GM12892 (cell line): ENCODE measurements around the gene FOXC1.

ENCODE experiments used
- DNase-seq: peaks from one replicate; pipeline ENCODE4 v3.0.0; 2011; ENCODE audit not compliant: insufficient read length
- FAIRE-seq: peaks from 2 replicates; lab custom pipeline; 2011; peaks lifted over from hg19 to GRCh38; lab: Jason Lieb, UNC
- POLR2A ChIP-seq: IDR thresholded peaks from 2 replicates; pipeline ENCODE4 v1.6.1; 2011; ENCODE audit warnings: low read depth, low read length, control low read depth
- POLR2AphosphoS5 ChIP-seq: IDR thresholded peaks from 2 replicates; pipeline ENCODE4 v1.6.1; 2011; ENCODE audit warnings: low read depth, low read length, control low read depth
- TAF1 ChIP-seq: IDR thresholded peaks from 2 replicates; pipeline ENCODE4 v1.6.1; 2011; ENCODE audit warnings: low read depth, mild to moderate bottlenecking, control low read depth, low read length, borderline replicate concordance

The FOXC1 gene

DNA sequence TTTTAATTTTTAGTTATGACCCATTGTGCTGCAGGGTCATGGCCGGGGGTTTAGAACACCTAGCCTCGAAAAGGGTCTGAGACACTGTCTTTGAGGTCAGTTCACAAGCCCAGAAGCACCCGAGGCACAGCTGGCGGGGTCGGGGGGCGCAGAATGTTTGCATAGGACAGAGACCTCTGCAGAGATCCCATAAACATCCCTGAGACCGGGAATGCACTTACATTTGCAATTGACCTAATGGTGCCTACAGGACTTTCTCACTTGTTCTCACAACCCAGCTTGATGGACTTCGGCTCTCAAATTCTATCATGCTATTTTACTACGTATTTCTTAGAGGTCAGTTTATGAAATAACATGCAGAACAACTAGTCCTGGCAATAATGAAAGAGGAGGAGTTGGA lies 33.5 kb upstream of the FOXC1 start:
- DNase-seq: no peak
- no peak for FAIRE-seq
- TF ChIP-seq POLR2A (no peak), POLR2AphosphoS5 (no peak), TAF1 (no peak)

GRCh38 chr6:1576711-1577110 lies 33.0 kb upstream of the FOXC1 start:
- FAIRE-seq (no peak), DNase-seq (no peak)
- TF ChIP-seq TAF1 (no peak), POLR2A (no peak), POLR2AphosphoS5 (no peak)

- TF ChIP-seq POLR2A (no peak), TAF1 (no peak), POLR2AphosphoS5 (no peak)
- DNase-seq (no peak), FAIRE-seq (no peak)
Measured at GRCh38 chr6:1577146-1577680, 32.5 kb upstream of the FOXC1 start.

DNA sequence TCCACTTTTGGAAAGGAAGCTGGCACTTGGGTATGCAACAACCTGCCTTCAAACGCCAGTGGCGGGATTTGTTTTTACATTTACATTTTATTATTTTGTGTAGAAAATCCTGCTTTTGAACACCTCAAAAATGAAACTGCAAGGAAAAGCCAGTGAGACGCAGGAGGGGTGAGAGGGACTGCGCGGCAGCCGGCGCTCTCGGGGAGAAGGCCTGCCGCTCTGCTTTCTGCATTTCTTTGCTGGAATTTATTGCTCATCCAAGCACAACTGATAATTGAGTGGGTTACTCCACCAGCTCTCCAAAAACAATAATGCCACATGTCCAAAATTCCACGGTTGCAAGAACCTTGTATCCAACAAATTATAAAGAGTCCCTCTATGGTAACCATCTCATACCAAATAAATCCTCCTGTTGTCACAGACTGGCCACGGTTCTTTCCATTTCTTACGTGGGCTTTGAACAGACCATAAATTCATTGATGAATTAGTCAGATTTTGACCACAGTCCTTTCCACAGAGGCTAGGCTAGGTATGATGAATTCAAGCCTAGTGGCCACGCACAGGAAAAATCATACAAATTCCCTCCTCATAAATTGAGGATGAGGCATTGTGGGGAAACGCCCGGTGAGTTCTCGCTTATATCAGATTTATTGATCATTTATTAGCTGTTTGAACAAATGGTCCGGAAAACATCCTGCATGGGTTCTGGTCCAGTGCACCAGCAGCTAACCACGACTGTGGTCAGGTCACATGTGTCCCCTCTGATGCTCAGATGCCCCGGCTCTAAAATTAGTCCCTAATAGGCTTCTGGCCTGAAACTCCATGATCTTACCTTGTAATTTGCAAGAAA lies 31.6 kb upstream of the FOXC1 start:
- FAIRE-seq: no peak
- TF ChIP-seq TAF1 (no peak), POLR2AphosphoS5 (no peak), POLR2A (no peak)
- no peak for DNase-seq

- FAIRE-seq (no peak), DNase-seq (no peak)
- no peak for TF ChIP-seq TAF1
- TF ChIP-seq POLR2AphosphoS5: no peak
- TF ChIP-seq POLR2A: no peak
Measured at GRCh38 chr6:1579096-1579495, 30.6 kb upstream of the FOXC1 start.

GRCh38 chr6:1580109-1580508 lies 29.6 kb upstream of the FOXC1 start:
- DNase-seq: no peak
- FAIRE-seq: no peak

GRCh38 chr6:1580585-1580984 lies 29.1 kb upstream of the FOXC1 start:
- TF ChIP-seq POLR2A: no peak
- TF ChIP-seq TAF1: no peak
- TF ChIP-seq POLR2AphosphoS5: no peak
- FAIRE-seq (no peak), DNase-seq (no peak)

More at GRCh38 chr6:1580109-1580508, 29.6 kb upstream of the FOXC1 start:
- TF ChIP-seq POLR2AphosphoS5: no peak
- TF ChIP-seq POLR2A: no peak
- no peak for TF ChIP-seq TAF1

- DNase-seq (no peak), FAIRE-seq (no peak)
- TF ChIP-seq TAF1 (no peak), POLR2AphosphoS5 (no peak), POLR2A (no peak)
Measured at GRCh38 chr6:1581120-1581991, 28.4 kb upstream of the FOXC1 start.

GRCh38 chr6:1584146-1584545 lies 25.6 kb upstream of the FOXC1 start:
- DNase-seq (no peak), FAIRE-seq (no peak)
- no peak for TF ChIP-seq TAF1
- no peak for TF ChIP-seq POLR2AphosphoS5
- TF ChIP-seq POLR2A: no peak

GRCh38 chr6:1584996-1585668 lies 24.6 kb upstream of the FOXC1 start:
- DNase-seq: no peak
- no peak for FAIRE-seq
- TF ChIP-seq POLR2AphosphoS5: no peak
- no peak for TF ChIP-seq TAF1
- TF ChIP-seq POLR2A: no peak

- FAIRE-seq (no peak), DNase-seq (no peak)
- TF ChIP-seq POLR2A: no peak
- no peak for TF ChIP-seq POLR2AphosphoS5
- TF ChIP-seq TAF1: no peak
Measured at GRCh38 chr6:1585669-1586049, 24.1 kb upstream of the FOXC1 start.

DNA sequence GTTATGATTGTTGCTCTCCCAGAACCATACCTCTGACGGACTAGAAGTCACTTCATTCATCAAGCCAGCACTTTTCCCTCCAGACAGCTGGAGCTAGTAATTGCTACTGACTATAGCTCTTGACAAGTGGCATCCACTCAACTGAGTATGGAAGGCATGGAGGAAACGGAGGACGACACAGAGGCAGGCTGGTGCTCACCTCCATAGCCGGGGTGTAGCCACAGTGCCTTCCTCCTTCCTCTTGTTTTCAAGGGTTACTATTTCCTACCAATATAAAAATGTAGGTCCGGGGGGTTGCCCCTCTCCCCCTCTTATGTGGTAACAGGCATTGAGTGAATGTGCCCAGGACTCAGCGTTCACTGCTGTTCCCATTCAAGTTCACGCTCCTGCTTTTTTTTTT lies 23.5 kb upstream of the FOXC1 start:
- FAIRE-seq: no peak

More for the DNA sequence above, 23.5 kb upstream of the FOXC1 start:
- TF ChIP-seq TAF1: no peak
- TF ChIP-seq POLR2A: no peak
- no peak for TF ChIP-seq POLR2AphosphoS5
- DNase-seq: no peak
